RWPE1 (cell line): ENCODE results near the gene RGPD3.
A peak's percentile ranks its signal among the peaks of the same experiment; 100 is the strongest.
"Not testable (repeated sequence)": the region's sequence is repeated elsewhere in the genome, so short reads cannot be mapped to it uniquely, and the experiment has no call there.

Experiments used
- CTCF ChIA-PET: fragments of 350-600 bp; sonication (Branson Sonifier 250); formaldehyde crosslinking; extraction: SDS; loops from one replicate; lab custom pipeline; 2021; lab: Yijun Ruan, JAX
- POLR2A ChIA-PET: fragments of 400-600 bp; formaldehyde crosslinking; extraction: SDS; loops from one replicate; lab custom pipeline; 2020; ENCODE audit warnings: antibody characterized with exemption; ENCODE audit not compliant: low non-redundant PET; lab: Yijun Ruan, JAX
- DNase-seq: peaks from one replicate; pipeline ENCODE4 v3.0.0; 2012; ENCODE audit warnings: low spot score
- H3K27ac ChIP-seq: fragments of 450-650 bp; 2 replicates; pipeline ENCODE4 v1.5.1; 2017
- TF ChIP-seq, protein P1 (sequence below): fragments of 450-650 bp; conservative IDR thresholded peaks from 2 replicates; pipeline ENCODE4 v1.5.1; 2017; ENCODE audit warnings: low read depth, mild to moderate bottlenecking

The RGPD3 gene

DNA sequence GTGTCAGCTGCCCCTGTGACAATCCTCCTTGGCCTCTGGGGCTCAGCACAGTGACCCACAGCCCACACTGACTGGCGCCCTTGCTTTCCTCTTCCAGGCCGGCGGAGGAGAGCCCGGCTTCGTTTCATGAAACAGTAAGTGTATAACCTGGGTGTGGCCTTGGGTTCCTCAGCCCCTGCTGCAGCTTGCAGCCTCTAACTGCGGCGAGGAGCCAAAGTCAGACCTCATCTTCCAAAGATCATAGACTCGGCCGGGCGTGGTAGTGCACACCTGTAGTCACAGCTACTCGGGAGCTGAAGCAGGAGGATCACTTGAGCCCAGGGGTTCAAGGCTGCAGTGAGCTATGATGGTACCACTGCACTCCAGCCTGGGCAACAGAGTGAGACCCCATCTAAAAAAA lies 36.0 kb upstream of the RGPD3 start:
- H3K27ac ChIP-seq, POLR2A ChIA-PET, CTCF ChIA-PET, DNase-seq: not testable (repeated sequence)

DNA sequence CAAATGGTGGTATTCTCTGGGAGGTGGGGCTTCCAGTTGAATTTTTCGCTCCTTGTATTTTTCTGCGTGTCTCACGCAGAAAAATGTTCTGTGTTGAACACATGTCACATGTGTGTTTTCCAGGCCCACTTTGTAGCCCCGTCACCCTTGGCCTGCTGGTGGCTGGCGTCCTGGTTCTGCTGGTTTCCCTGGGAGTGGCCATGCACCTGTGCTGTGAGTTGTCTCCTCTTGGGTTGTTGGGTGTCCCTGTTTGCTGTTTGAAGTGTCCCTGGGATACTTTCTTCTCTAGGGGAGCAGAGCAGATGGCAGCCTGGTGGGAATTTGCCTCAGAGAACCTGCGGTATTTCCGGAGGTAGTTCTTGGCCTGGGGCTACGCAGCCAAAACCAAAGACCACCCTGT lies 34.1 kb upstream of the RGPD3 start:
- DNase-seq, CTCF ChIA-PET, POLR2A ChIA-PET, H3K27ac ChIP-seq: not testable (repeated sequence)

DNA sequence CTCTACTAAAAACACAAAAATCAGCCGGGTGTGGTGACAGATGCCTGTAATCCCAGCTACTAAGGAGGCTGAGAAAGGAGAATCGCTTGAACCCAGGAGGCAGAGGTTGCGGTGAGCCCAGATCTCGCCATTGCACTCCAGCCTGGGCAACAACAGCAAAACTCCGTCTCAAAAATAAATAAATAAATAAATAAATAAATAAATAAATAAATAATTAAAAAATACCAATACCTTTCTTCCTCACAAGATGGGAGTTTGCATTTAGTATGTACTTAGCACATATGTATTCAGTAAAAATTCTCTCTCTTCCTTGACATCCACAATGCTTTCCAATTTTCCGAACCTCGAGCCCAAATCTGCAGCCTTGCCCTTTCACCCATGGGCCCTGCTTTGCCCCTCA lies 32.1 kb upstream of the RGPD3 start:
- POLR2A ChIA-PET, CTCF ChIA-PET, DNase-seq, H3K27ac ChIP-seq: not testable (repeated sequence)

DNA sequence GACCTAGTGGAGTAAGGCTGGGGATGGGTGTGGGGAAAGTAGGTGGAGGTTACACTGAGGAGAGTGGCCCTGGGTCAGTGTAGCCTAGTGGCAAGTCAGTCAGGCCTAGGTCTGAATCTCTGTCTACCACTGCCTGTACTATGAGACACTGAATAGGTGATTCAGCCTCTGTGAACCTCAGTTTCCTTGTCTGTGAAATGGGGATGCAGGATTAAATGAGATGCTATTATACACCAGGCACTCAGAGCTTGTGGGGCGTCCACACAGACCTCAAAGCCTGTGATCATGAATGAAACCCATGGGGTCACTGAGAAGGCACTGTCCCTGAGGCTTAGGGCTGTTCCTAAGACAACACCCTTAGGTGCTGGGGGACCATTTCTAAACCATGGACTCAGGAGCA lies 30.3 kb upstream of the RGPD3 start:
- POLR2A ChIA-PET, CTCF ChIA-PET, H3K27ac ChIP-seq, DNase-seq: not testable (repeated sequence)

DNA sequence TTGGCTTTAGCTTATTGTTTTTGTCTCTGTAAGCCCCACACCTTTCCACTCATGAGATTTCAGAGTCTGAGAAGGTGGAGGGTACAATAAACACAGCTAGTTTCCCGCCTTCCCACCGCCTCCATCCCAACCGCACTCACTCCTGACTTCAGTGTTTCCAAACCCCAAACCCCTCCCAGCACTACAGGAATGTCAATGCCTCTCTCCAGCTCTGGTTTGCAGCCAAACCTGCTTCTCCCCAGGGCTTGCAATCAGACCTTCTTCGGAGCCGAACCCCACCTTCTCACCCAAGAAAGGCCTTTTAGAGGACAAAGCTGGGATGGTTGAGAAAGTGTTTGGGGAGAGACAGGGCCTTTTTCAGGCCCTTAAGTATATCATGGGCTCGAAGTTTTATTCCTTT lies 24.7 kb upstream of the RGPD3 start:
- DNase-seq, H3K27ac ChIP-seq, CTCF ChIA-PET, POLR2A ChIA-PET: not testable (repeated sequence)

DNA sequence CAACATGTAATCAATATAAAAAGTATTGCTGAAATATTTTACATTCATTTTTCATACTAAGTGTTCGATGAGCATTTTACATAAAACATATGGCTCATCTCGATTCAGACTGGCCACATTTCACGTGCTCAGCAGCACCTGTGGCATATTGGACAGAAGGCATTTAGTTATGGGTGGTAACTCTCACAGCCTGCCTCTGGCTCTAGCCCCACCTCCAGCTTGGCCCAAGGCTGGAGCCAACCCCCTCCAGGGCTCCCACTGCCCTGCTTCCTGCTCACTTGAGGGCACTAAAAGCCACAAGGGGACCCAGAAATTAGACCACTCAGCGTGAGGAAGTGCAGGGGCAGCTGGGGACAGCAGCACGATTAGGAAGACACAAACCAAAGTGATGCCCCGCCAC lies 24.2 kb upstream of the RGPD3 start:
- DNase-seq, CTCF ChIA-PET, H3K27ac ChIP-seq, POLR2A ChIA-PET: not testable (repeated sequence)

DNA sequence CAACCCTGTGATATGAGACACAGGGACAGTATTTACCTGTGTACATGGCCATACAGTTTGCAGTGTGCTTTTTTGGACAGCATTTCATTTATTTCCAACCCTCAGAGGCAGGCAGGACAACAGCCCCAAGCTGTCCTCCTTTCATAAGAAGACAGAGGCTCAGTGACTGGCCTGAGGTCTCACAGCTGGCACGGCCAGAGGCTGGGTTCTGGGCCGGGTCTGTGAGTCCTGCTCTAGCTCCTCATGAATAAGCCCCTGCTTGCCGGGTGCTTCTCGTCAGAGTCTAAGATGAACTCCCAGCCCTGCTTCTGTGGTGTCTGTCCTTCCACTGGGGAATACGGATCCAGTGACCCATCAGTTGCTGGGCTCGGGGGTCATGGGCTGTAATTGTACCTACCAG lies 21.5 kb upstream of the RGPD3 start:
- CTCF ChIA-PET, H3K27ac ChIP-seq, DNase-seq, POLR2A ChIA-PET: not testable (repeated sequence)

DNA sequence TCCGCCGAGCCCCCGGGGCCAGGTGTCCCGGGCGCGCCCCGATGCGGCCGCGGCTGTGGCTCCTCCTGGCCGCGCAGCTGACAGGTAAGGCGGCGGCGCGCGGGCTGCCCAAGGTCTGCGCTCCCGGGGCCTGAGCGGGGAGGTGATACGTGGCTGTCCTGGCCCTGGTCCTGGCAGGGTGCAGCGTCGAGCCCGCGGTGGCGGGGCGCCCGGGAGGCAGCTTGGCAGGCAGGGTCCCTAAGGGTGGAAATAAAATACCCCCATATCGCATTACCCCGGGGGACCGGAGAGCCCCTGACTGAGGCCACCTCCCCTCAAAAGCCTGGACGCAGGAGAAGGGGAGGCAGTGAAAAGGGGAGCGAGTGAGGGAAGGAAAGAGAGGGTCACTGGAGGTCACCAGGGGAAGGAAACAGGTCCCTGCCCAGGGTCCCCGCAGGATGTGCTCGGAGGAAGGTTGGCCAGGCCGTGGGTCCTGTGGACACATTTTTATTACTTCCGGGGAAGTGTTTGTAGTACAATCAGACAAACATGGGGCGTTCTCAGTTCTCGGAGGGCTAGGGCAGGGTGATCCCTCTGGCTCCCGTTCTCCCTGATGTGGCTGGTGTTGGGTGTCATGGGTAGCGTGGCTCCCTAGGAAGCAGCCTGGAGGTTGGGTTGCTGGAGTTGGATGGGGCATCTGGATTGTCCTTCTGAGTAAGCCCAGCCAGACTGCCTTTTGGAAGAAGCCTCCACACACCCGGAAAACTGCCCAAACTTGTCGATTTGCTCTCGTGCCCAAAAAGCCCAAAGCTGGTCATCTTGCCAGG lies 19.4 kb upstream of the RGPD3 start:
- H3K27ac ChIP-seq, DNase-seq, CTCF ChIA-PET, POLR2A ChIA-PET: not testable (repeated sequence)

DNA sequence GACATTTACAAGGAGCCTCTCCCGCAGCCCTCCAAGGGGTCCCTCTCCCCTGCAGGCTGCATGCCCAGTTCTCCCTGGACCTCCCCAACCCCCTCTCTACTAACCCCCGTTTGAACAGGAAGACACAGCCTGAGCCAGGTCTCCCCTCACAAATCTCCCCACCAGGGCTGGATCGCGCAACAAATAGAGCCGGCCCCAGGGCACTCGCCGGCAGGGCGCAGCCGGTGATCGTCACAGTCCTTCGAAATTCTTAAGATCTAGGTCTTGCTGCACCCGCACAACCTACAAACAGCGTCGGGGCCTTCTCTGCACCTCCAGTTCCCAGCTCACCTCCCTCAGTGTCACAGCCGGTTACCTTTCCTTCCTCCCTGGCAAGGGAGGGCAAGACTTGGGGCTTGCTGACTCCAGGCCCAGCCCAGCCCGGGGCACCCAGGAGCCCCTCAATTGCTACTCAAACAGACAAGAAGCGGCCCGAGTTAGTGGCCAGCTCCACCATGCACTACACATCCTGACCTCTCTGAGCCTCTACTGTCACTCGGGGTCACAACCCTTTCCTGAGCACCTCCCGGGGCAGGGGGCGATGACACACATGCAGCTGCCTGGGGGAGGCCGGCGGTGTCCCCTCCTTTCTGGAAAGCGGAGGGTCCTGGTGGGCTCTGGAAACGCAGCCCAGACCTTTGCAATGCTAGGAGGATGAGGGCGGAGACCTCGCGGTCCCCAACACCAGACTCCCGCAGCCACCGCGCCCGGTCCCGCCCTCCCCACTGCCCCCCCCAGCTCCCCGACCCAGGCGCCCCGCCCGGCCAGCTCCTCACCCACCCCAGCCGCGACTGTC lies 18.6 kb upstream of the RGPD3 start, which contains the start of gene CD8B2:
TSS of gene CD8B2 (plus strand) at position 814 of the 835 bp plus-strand sequence. CDS start 63 bp downstream, outside the sequence.
- POLR2A ChIA-PET, CTCF ChIA-PET, DNase-seq, H3K27ac ChIP-seq: not testable (repeated sequence)

DNA sequence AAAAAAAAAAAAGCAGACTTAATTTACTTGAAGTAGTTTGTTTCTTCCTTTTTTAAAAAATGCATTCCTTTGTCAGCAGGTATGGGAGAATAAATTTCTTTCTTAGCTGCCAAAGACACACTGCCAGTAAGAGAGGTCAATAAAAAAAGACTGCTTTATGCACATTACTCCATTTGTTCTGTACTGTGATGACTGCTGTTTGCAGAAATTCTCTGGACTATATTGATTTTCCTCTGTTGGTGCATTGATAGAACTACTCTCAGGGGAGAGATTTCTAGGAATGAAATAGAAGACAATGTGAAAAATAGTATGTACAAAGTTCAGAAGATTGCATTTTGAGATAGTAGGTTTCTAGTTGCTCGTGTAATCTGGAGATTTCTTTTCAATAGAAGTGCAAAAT lies 11.3 kb upstream of the RGPD3 start:
- POLR2A ChIA-PET, CTCF ChIA-PET, H3K27ac ChIP-seq, DNase-seq: not testable (repeated sequence)

DNA sequence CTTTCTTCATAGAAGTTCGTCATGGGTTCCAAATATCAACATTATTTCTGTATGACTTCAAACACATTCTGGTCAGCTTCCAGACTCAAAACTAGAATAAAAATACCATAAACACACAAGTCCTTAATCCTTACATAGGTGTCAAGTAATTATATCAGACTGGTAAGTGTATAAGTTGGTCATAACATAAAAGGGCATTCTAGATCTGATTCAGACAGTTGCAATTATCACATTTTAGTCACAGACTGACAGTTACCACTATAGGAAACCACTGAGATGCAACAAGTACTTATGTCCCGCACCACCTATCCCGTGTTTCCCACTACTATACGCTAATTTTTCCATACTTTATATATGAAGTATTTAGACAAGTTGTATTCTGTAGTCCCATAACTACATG lies 9.4 kb upstream of the RGPD3 start:
- DNase-seq, POLR2A ChIA-PET, H3K27ac ChIP-seq, CTCF ChIA-PET: not testable (repeated sequence)

DNA sequence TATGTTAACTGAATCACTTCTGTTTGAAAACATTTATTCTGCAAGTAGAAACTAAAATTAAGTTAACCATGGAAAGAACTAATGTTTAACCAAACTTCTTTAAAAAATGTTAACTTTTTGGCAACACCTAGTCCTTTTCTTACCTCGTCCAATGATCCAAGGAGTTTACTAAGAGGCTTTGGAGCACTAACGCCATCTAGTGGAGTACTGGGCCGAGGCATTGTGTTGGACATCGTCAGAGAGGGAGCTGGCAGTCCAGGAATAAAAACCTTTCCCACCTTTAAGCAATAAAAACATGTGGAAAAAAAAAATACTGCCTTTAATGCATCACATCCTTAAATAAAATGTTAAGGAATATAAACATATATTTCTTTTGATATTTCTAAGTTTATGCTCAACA lies 2.4 kb upstream of the RGPD3 start:
- POLR2A ChIA-PET, DNase-seq, H3K27ac ChIP-seq: not testable (repeated sequence)
- CTCF ChIA-PET: interaction anchor here (0.7 kb wide), 1 partner anchor 157 kb away, joined by 4 read pairs; no protein-coding TSS in a partner anchor
- TF ChIP-seq, protein P1, sequence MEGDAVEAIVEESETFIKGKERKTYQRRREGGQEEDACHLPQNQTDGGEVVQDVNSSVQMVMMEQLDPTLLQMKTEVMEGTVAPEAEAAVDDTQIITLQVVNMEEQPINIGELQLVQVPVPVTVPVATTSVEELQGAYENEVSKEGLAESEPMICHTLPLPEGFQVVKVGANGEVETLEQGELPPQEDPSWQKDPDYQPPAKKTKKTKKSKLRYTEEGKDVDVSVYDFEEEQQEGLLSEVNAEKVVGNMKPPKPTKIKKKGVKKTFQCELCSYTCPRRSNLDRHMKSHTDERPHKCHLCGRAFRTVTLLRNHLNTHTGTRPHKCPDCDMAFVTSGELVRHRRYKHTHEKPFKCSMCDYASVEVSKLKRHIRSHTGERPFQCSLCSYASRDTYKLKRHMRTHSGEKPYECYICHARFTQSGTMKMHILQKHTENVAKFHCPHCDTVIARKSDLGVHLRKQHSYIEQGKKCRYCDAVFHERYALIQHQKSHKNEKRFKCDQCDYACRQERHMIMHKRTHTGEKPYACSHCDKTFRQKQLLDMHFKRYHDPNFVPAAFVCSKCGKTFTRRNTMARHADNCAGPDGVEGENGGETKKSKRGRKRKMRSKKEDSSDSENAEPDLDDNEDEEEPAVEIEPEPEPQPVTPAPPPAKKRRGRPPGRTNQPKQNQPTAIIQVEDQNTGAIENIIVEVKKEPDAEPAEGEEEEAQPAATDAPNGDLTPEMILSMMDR: peak; percentile 53

DNA sequence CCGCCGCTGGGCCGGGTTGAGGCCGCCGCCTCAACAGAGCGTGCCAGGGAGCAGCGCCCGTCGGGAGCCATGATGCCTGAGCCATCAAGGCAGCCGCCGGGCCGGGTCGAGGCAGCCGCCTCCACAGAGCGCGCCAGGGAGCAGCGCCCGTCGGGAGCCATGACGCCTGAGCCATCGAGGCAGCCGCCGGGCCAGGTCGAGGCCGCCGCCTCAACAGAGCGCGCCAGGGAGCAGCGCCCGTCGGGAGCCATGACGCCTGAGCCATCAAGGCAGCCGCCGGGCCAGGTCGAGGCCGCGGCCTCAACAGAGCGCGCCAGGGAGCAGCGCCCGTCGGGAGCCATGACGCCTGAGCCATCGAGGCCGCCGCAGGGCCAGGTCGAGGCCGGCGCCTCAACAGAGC lies 697 bp downstream of the RGPD3 start:
- DNase-seq, H3K27ac ChIP-seq, POLR2A ChIA-PET, CTCF ChIA-PET: not testable (repeated sequence)

DNA sequence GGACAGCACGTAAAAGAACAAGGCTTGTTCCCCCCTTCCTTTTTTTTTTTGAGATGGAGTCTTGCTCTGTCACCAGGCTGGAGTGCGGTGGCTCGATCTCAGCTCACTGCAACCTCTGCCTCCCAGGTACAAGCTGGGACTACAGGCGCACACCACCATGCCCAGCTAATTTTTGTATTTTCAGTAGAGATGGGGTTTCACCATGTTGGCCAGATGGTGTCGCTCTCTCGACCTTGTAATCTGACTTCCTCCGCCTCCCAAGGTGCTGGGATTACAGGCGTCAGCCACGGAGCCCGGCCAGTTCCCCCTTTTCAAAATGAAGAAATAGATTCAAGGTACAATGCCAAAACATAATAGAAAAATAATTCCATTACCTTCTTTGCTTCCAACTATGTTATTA lies 6.3 kb downstream of the RGPD3 start:
- POLR2A ChIA-PET, DNase-seq, H3K27ac ChIP-seq, CTCF ChIA-PET: not testable (repeated sequence)

DNA sequence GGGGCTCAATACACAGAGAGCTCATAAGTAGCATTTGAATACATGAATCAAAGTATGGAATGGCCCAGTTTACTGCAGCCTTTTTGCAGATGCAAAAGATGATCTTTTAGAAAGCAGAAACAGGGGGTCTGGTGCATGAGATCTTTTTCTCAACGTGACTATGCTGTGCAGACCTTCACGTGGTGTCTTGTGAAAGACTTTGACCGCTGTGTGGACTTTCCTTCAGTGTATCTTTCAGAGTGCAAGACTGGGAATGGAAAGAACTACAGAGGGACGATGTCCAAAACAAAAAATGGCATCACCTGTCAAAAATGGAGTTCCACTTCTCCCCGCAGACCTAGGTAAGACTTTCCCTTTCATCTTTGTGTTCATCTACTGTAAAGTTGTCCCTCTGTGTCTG lies 77.5 kb downstream of the RGPD3 start:
- H3K27ac ChIP-seq, CTCF ChIA-PET, DNase-seq, POLR2A ChIA-PET: not testable (repeated sequence)

DNA sequence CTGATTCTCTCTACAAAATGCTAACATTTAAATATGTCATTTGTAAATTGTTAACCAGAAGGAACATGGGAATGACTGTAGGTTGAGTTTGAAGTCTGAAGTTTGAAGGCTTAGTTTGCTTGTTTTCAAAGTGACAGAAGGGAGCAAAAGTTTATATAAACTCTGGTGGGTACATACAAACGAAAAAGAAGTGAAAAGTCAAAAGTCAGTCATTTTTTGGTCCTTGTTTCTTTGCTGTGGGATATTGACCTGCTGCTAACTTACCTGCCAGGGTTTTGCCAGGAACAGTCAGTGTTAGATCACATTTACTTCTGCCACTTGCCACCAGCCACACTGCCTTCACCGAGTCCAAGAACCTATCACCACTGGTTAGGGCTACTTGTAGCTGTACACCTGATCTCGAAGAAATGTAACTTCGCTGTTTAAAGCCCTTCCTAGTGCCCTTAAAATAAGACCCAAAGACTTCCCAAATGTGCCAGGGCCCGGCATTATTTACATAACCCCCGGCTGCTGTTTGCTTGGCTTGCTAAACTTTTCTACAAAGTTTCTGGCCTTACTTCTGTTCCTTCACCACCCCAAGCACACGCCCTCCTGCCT lies 79.3 kb downstream of the RGPD3 start:
- POLR2A ChIA-PET, DNase-seq, H3K27ac ChIP-seq, CTCF ChIA-PET: not testable (repeated sequence)
